ENCODE measurements around the gene GATA2.

The GATA2 gene

GRCh38 chr3:128480717-128481437 is 12.1 kb downstream of the GATA2 start:
- WGBS, 2 experiments (ENCODE audit: insufficient coverage in 2 of 2): 94 to 95% methylated on average over 26 to 27 of the region's 27 CpGs
- Histone ChIP-seq H3K27ac (ENCODE audit: low read depth, low read length, severe bottlenecking) (no peak overlapping the region), H3K4me3 (ENCODE audit: extremely low read depth, insufficient read depth, low read length, poor library complexity, severe bottlenecking) (no peak overlapping the region), H3K9me3 (ENCODE audit: control insufficient read depth, low read length) (no peaks in the 10 kb centered on the region), H3K4me1 (ENCODE audit: control insufficient read depth, insufficient read depth, low read length, poor library complexity, severe bottlenecking) (peaks cover 45% of the 10 kb centered on the region), H3K36me3 (ENCODE audit: control insufficient read depth, insufficient read depth, low read length) (peaks cover 66% of the 10 kb centered on the region)

DNA sequence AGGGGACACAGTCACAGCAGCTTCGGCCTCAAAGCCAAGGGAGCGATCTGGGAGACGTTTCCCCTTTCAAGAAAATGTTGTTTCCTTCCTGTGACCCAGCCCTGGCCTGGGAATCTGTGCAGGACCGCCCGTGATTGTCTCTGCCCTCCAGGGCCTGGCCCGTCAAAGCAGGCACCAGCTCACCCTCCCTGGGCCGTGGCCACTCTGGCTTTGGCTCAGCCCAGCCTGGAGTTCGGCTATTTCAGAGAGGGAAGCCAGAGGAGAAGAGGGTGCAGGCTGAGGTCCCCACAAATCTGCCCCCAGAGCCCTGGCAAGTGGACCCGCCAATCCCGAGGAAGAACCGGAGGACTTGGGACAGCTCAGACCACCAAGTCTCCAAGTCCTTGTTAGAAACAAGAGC is 12.7 kb downstream of the GATA2 start:
- Histone ChIP-seq H3K36me3 (ENCODE audit: control insufficient read depth, insufficient read depth, low read length) (peaks cover 60% of the 10 kb centered on the region), H3K4me1 (ENCODE audit: control insufficient read depth, insufficient read depth, low read length, poor library complexity, severe bottlenecking) (peaks cover 45% of the 10 kb centered on the region), H3K27ac (ENCODE audit: low read depth, low read length, severe bottlenecking) (no peak overlapping the region), H3K9me3 (ENCODE audit: control insufficient read depth, low read length) (no peaks in the 10 kb centered on the region), H3K4me3 (ENCODE audit: extremely low read depth, insufficient read depth, low read length, poor library complexity, severe bottlenecking) (no peak overlapping the region)
- WGBS, 2 experiments (ENCODE audit: insufficient coverage in 2 of 2): 81 to 90% methylated on average over 9 to 11 of the region's 11 CpGs

GRCh38 chr3:128479558-128480086 is 13.4 kb downstream of the GATA2 start:
- H3K4me3 ChIP-seq (ENCODE audit: extremely low read depth, insufficient read depth, low read length, poor library complexity, severe bottlenecking): no peak overlapping the region
- peaks cover 41% of the 10 kb centered on the region for H3K4me1 ChIP-seq (ENCODE audit: control insufficient read depth, insufficient read depth, low read length, poor library complexity, severe bottlenecking)
- H3K36me3 ChIP-seq (ENCODE audit: control insufficient read depth, insufficient read depth, low read length): peaks cover 54% of the 10 kb centered on the region
- no peak overlapping the region for H3K27ac ChIP-seq (ENCODE audit: low read depth, low read length, severe bottlenecking)
- WGBS, 2 experiments (ENCODE audit: insufficient coverage in 2 of 2): 88 to 89% methylated on average over 10 of the region's 10 CpGs
- no peaks in the 10 kb centered on the region for H3K9me3 ChIP-seq (ENCODE audit: control insufficient read depth, low read length)

DNA sequence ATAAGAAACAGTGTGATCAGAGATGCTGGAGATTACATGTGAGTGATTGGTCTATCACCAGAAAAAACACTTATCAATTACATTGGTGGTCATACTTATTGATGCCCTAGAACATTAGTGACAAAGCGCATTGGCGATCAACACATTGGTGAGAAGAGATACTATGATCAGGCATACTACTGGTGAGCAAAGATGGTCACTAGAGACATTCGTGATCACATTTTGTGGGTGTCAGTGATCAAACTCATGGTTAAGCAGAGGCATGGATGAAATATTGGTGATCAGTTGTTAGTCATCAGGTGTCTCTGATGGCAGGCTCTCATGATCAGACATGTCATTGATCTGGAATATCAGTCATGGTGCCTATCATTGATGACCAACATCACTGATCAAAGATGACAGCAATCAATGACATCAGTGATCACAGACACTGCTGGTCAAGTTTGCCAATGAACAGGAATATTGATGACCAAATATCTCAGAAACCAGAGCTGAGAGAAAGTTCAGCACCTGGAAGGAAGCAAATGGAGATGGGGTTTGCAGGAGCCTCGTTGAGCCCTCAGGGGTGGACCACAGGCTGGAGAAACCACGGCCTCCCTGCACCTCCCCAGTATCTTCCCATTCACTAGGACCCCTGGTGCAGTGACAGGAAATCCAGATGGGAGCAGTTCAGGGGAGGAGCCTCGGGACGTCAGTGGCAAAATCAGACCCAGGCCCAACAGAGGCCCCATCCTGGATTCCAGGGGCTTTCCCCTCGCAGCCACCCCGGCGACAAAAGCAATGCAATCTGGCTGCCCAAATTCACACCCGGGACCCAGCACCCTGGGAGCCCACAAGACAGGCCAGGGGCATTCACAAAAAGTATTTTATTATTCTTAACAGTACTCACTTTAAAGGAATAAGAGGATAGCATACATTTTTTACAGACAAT is 14.2 kb downstream of the GATA2 start:
- H3K4me3 ChIP-seq (ENCODE audit: extremely low read depth, insufficient read depth, low read length, poor library complexity, severe bottlenecking): no peak overlapping the region
- no peaks in the 10 kb centered on the region for H3K9me3 ChIP-seq (ENCODE audit: control insufficient read depth, low read length)
- 73 to 75% methylated on average over 7 to 8 of the region's 11 CpGs for WGBS, 2 experiments (ENCODE audit: insufficient coverage in 2 of 2)
- H3K36me3 ChIP-seq (ENCODE audit: control insufficient read depth, insufficient read depth, low read length): peaks cover 47% of the 10 kb centered on the region
- H3K4me1 ChIP-seq (ENCODE audit: control insufficient read depth, insufficient read depth, low read length, poor library complexity, severe bottlenecking): peaks cover 35% of the 10 kb centered on the region
- no peak overlapping the region for H3K27ac ChIP-seq (ENCODE audit: low read depth, low read length, severe bottlenecking)

DNA sequence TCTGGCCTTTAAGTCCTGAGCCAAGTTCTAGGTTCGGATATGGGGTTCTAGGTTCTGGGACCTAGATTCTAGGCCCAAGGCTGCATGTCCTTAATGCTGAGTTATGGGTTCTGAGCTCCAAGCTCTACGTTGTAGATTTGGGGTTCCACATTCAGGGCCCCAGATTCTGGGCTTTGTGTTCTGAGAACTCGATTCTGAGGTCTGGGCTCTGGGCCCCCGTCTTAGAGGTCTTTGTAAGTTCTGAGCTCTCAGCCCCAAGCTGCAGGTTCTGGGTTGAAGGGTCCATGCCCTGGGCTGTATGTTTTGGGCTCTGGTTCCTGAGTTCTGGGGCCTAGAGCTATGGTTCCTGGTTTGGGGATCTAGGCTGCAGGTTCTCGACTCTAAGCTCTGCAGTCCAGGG is 16.3 kb downstream of the GATA2 start:
- Histone ChIP-seq H3K9me3 (ENCODE audit: control insufficient read depth, low read length) (no peaks in the 10 kb centered on the region), H3K4me1 (ENCODE audit: control insufficient read depth, insufficient read depth, low read length, poor library complexity, severe bottlenecking) (peaks cover 19% of the 10 kb centered on the region), H3K27ac (ENCODE audit: low read depth, low read length, severe bottlenecking) (no peak overlapping the region), H3K4me3 (ENCODE audit: extremely low read depth, insufficient read depth, low read length, poor library complexity, severe bottlenecking) (no peak overlapping the region), H3K36me3 (ENCODE audit: control insufficient read depth, insufficient read depth, low read length) (peaks cover 37% of the 10 kb centered on the region)
- WGBS, 2 experiments (ENCODE audit: insufficient coverage in 2 of 2): 92 to 94% methylated on average over 4 of the region's 5 CpGs

- 89 to 90% methylated on average over 3 to 6 of the region's 8 CpGs for WGBS, 2 experiments (ENCODE audit: insufficient coverage in 2 of 2)
- no peak overlapping the region for H3K27ac ChIP-seq (ENCODE audit: low read depth, low read length, severe bottlenecking)
- H3K36me3 ChIP-seq (ENCODE audit: control insufficient read depth, insufficient read depth, low read length): peaks cover 24% of the 10 kb centered on the region
- H3K4me1 ChIP-seq (ENCODE audit: control insufficient read depth, insufficient read depth, low read length, poor library complexity, severe bottlenecking): peaks cover 7% of the 10 kb centered on the region
- no peaks in the 10 kb centered on the region for H3K9me3 ChIP-seq (ENCODE audit: control insufficient read depth, low read length)
- H3K4me3 ChIP-seq (ENCODE audit: extremely low read depth, insufficient read depth, low read length, poor library complexity, severe bottlenecking): no peak overlapping the region
Measured at GRCh38 chr3:128475355-128475754, 17.6 kb downstream of the GATA2 start.

- no peaks in the 10 kb centered on the region for H3K9me3 ChIP-seq (ENCODE audit: control insufficient read depth, low read length)
- WGBS, 2 experiments (ENCODE audit: insufficient coverage in 2 of 2): 48% methylated on average over 3 of the region's 4 CpGs
Measured at GRCh38 chr3:128473737-128474136, 19.3 kb downstream of the GATA2 start.

GRCh38 chr3:128473180-128473519 is 19.9 kb downstream of the GATA2 start:
- Histone ChIP-seq H3K4me1 (ENCODE audit: control insufficient read depth, insufficient read depth, low read length, poor library complexity, severe bottlenecking) (no peaks in the 10 kb centered on the region), H3K9me3 (ENCODE audit: control insufficient read depth, low read length) (no peaks in the 10 kb centered on the region), H3K36me3 (ENCODE audit: control insufficient read depth, insufficient read depth, low read length) (peaks cover 2% of the 10 kb centered on the region), H3K27ac (ENCODE audit: low read depth, low read length, severe bottlenecking) (no peak overlapping the region), H3K4me3 (ENCODE audit: extremely low read depth, insufficient read depth, low read length, poor library complexity, severe bottlenecking) (no peak overlapping the region)
- 28 to 50% methylated on average over 4 of the region's 6 CpGs for WGBS, 2 experiments (ENCODE audit: insufficient coverage in 2 of 2)

More at GRCh38 chr3:128473737-128474136, 19.3 kb downstream of the GATA2 start:
- H3K27ac ChIP-seq (ENCODE audit: low read depth, low read length, severe bottlenecking): no peak overlapping the region
- no peaks in the 10 kb centered on the region for H3K4me1 ChIP-seq (ENCODE audit: control insufficient read depth, insufficient read depth, low read length, poor library complexity, severe bottlenecking)
- peaks cover 7% of the 10 kb centered on the region for H3K36me3 ChIP-seq (ENCODE audit: control insufficient read depth, insufficient read depth, low read length)
- no peak overlapping the region for H3K4me3 ChIP-seq (ENCODE audit: extremely low read depth, insufficient read depth, low read length, poor library complexity, severe bottlenecking)

- WGBS, 2 experiments (ENCODE audit: insufficient coverage in 2 of 2): 76 to 90% methylated on average over 11 to 12 of the region's 13 CpGs
- H3K4me3 ChIP-seq (ENCODE audit: extremely low read depth, insufficient read depth, low read length, poor library complexity, severe bottlenecking): no peak overlapping the region
- H3K36me3 ChIP-seq (ENCODE audit: control insufficient read depth, insufficient read depth, low read length): no peaks in the 10 kb centered on the region
- peaks cover under 1% of the 10 kb centered on the region for H3K4me1 ChIP-seq (ENCODE audit: control insufficient read depth, insufficient read depth, low read length, poor library complexity, severe bottlenecking)
- no peak overlapping the region for H3K27ac ChIP-seq (ENCODE audit: low read depth, low read length, severe bottlenecking)
- H3K9me3 ChIP-seq (ENCODE audit: control insufficient read depth, low read length): no peaks in the 10 kb centered on the region
Measured at GRCh38 chr3:128472449-128473179, 20.4 kb downstream of the GATA2 start.

- WGBS, 2 experiments (ENCODE audit: insufficient coverage in 2 of 2): 76 to 81% methylated on average over 3 of the region's 3 CpGs
- H3K4me1 ChIP-seq (ENCODE audit: control insufficient read depth, insufficient read depth, low read length, poor library complexity, severe bottlenecking): peaks cover 4% of the 10 kb centered on the region
- H3K9me3 ChIP-seq (ENCODE audit: control insufficient read depth, low read length): no peaks in the 10 kb centered on the region
- no peak overlapping the region for H3K4me3 ChIP-seq (ENCODE audit: extremely low read depth, insufficient read depth, low read length, poor library complexity, severe bottlenecking)
- no peaks in the 10 kb centered on the region for H3K36me3 ChIP-seq (ENCODE audit: control insufficient read depth, insufficient read depth, low read length)
- no peak overlapping the region for H3K27ac ChIP-seq (ENCODE audit: low read depth, low read length, severe bottlenecking)
Measured at GRCh38 chr3:128471720-128472119, 21.3 kb downstream of the GATA2 start.

Data from mesodermal cell (in vitro differentiated cells).